ENCODE measurements around the gene FSTL4.

DNA sequence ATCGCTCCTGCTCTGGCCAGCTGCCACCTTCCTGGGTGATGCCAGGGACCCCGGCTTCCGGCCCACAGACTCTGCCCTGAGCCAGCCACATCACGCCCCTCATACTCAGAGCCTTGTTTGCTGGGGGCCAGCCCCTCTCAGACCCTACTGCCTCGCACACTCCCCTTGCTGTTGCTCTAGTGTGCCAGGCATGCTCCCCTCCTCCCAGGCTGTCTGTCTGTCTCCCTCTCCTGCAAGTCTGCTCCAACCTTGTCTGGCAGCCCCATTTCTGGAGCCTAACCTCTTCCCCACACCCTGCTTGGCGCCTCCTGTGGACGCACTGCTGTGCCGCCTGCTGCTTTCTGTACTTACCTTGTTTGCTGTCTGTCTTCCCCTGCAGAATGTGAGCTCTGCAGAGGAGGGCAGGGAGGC lies 375.8 kb downstream of the FSTL4 start:
- TF ChIP-seq RAD21 (IDR thresholded peaks at IDR 0.05) (no peak), EGR1 (IDR thresholded peaks at IDR 0.05; ENCODE audit: low read depth in 2 of 2) (no peak)
- TF ChIP-seq, protein P1, sequence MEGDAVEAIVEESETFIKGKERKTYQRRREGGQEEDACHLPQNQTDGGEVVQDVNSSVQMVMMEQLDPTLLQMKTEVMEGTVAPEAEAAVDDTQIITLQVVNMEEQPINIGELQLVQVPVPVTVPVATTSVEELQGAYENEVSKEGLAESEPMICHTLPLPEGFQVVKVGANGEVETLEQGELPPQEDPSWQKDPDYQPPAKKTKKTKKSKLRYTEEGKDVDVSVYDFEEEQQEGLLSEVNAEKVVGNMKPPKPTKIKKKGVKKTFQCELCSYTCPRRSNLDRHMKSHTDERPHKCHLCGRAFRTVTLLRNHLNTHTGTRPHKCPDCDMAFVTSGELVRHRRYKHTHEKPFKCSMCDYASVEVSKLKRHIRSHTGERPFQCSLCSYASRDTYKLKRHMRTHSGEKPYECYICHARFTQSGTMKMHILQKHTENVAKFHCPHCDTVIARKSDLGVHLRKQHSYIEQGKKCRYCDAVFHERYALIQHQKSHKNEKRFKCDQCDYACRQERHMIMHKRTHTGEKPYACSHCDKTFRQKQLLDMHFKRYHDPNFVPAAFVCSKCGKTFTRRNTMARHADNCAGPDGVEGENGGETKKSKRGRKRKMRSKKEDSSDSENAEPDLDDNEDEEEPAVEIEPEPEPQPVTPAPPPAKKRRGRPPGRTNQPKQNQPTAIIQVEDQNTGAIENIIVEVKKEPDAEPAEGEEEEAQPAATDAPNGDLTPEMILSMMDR (IDR thresholded peaks at IDR 0.05; ENCODE audit: low read depth, low read length, missing input control) = no peak
- TF ChIP-seq, protein P2, sequence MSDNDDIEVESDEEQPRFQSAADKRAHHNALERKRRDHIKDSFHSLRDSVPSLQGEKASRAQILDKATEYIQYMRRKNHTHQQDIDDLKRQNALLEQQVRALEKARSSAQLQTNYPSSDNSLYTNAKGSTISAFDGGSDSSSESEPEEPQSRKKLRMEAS (IDR thresholded peaks at IDR 0.05) = no peak
- TF ChIP-seq, protein P3, sequence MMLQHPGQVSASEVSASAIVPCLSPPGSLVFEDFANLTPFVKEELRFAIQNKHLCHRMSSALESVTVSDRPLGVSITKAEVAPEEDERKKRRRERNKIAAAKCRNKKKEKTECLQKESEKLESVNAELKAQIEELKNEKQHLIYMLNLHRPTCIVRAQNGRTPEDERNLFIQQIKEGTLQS (IDR thresholded peaks at IDR 0.05) = no peak
- TF ChIP-seq, protein P4, sequence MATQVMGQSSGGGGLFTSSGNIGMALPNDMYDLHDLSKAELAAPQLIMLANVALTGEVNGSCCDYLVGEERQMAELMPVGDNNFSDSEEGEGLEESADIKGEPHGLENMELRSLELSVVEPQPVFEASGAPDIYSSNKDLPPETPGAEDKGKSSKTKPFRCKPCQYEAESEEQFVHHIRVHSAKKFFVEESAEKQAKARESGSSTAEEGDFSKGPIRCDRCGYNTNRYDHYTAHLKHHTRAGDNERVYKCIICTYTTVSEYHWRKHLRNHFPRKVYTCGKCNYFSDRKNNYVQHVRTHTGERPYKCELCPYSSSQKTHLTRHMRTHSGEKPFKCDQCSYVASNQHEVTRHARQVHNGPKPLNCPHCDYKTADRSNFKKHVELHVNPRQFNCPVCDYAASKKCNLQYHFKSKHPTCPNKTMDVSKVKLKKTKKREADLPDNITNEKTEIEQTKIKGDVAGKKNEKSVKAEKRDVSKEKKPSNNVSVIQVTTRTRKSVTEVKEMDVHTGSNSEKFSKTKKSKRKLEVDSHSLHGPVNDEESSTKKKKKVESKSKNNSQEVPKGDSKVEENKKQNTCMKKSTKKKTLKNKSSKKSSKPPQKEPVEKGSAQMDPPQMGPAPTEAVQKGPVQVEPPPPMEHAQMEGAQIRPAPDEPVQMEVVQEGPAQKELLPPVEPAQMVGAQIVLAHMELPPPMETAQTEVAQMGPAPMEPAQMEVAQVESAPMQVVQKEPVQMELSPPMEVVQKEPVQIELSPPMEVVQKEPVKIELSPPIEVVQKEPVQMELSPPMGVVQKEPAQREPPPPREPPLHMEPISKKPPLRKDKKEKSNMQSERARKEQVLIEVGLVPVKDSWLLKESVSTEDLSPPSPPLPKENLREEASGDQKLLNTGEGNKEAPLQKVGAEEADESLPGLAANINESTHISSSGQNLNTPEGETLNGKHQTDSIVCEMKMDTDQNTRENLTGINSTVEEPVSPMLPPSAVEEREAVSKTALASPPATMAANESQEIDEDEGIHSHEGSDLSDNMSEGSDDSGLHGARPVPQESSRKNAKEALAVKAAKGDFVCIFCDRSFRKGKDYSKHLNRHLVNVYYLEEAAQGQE (IDR thresholded peaks at IDR 0.05) = no peak

Data from liver (tissue), 3 donors.